HG02840 (cell line): ENCODE measurements around the gene EPB42.
"Not testable (repeated sequence)": the region's sequence is repeated elsewhere in the genome, so short reads cannot be mapped to it uniquely, and the experiment has no call there.

Source experiments
- ATAC-seq: cut with Tn5 transposase; IDR thresholded peaks from one replicate; pipeline ENCODE4 v1.9.1; 2021; ENCODE audit warnings: mild to moderate bottlenecking, moderate library complexity, moderate number of reproducible peaks; ENCODE audit not compliant: unreplicated experiment, low FRiP score

EPB42 gene

DNA sequence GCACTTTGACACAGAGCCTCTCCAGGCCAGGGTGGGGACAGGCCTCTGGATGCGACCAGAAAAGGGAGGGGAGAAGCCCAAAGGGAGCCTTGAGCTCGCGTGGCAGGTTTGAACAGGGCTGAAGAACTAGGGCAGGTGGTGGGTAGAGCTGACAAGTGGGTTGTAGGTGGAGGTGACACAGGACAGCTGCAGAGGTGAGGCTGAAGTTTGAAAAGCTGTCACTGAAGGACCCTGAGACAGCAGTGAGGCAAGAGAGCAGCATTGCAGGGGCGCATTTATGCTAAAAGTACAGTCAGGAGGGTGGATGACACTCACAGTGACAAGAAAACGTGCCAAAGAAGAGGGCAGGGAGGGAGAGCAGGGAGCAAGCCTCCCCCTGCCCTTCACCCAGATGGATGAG lies 21.8 kb upstream of the EPB42 start:
- no peak for ATAC-seq

- ATAC-seq = no peak
Observed at GRCh38 chr15:43241100-43241499, 20.3 kb upstream of the EPB42 start.

GRCh38 chr15:43239732-43240491 lies 19.1 kb upstream of the EPB42 start:
- no peak for ATAC-seq

GRCh38 chr15:43238671-43239131 lies 17.9 kb upstream of the EPB42 start:
- no peak for ATAC-seq

- no peak for ATAC-seq
Observed at GRCh38 chr15:43237842-43238470, 17.1 kb upstream of the EPB42 start.

DNA sequence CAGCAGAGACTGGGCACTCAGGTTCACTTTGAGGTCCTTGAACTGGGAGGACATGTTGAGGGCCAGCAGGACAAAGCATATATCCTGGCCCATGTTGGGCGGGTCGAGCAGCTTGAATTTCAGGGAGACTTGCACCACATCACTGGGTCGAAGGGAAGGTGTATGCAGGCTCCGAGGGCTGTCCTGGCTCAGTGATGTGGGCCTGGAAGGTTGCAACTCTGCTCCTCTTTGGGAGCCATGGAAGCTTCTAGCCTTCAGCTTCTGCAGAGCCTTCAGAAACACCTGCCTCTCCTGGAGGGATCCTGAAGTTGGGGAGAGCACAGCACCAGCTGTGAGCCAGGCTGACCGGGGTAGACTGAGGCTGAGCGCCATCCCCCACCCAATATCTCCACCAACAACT lies 14.7 kb upstream of the EPB42 start:
- ATAC-seq = no peak

- no peak for ATAC-seq
Observed at GRCh38 chr15:43232289-43232874, 11.6 kb upstream of the EPB42 start.

DNA sequence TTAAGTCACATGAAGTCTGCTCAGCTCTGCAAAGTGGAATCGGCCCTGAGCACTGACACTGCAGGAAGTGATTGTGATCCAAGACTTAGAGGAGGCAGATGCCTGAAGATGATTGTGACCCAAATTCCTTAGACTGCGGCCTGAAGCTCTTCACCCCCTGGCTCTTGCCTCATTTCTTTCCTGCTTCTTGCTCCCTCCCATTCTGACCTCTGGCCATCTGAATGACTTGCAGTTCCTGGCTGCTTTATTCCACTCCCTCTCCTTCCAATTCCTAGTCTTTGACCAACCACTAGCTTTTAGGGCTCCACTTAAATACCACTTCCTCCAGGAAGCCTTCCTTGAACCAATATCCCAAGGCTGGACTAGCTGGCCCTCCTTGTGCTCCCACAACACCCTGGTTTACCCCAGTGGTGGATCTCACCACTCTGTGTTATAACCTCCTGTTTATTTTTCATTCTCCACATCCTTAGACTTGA lies 9.9 kb upstream of the EPB42 start:
- ATAC-seq = no peak

DNA sequence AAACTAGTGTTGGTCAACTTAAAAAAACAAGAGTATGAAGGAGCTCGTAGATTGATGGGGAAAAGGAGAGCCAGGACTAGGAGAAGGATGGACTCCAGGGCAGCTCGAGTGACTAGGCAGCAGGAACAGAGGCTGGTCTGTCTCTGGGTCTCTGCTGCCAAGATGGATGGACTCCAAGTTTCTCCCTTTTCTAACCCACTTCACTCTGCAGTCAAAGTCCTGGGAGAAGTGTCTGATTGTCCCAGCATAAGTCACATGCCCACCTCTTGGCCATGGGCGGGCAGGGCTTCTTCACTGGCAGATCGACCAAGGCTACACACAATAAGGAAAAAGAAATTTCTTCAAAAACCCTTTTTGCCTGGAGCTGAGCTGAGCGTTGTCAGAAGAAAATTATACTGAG lies 9.2 kb upstream of the EPB42 start:
- ATAC-seq = no peak

GRCh38 chr15:43226436-43227305 lies 5.9 kb upstream of the EPB42 start:
- no peak for ATAC-seq

DNA sequence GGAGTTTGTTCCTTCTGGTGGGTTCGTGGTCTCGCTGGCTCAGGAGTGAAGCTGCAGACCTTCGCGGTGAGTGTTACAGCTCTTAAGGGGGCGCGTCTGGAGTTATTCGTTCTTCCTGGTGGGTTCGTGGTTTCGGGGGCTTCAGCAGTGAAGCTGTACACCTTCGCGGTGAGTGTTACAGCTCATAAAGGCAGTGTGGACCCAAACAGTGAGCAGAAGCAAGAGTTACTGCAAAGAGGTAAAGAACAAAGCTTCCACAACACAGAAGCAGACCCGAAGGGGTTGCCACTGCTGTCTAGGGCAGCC lies 5.1 kb upstream of the EPB42 start:
- not testable (repeated sequence) for ATAC-seq

GRCh38 chr15:43225201-43225949 lies 4.6 kb upstream of the EPB42 start:
- no peak for ATAC-seq

DNA sequence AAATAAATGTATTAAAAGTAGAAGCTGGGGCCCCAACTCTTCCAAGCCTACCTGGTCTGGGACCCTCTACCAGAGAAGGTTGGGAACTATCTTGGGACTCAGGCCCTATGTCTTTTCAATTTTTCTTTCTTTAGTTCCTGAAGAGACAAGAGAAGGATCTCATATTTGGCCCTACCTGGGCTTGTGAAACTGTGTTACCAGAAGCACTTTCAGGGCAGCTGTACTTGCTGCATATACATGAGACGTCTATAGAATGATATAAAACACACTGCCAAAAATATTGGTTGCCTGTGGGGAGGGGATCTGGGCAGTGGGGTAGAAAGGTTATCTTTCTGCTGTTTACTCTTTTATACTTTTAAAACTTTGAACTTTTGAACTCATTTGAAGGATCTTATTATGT lies 604 bp upstream of the EPB42 start:
- no peak for ATAC-seq

GRCh38 chr15:43219929-43220928 lies 589 bp downstream of the EPB42 start:
- no peak for ATAC-seq

DNA sequence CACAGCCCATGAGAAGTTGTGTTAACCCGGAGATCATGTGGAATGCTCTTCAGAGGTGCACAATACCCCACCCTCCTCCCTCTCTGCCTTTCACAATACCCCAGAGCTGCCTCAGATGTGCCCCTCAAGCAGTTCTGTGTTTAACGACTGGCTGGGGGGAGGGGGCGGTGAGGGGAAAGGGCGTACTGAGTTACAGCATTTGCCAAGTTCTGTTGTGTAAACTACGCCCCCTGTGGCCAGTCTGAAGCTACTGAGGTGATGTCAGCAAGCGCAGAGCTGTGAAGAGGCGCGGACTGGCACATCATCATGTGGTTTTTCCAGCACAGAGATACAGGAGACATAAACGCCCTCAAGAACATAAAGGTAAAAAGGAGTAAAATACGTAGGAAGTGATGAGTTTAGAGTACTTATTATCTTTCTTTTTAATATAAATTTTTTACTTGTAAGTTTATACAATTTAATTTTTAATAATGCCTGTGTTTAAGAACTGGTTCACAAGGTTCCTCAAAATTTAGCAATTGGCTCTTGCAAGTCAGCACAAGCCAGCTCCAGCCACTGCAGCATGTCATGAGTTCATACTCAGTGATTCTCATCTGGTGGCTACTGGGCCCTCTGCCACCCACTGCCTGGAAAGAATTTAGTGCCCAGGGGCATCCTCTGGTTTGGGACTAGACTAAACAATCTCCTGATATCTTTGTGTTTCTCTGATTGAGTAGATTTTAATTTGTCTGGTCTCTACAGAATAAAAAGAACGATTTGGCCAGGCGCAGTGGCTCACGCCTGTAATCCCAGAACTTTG lies 1.7 kb downstream of the EPB42 start:
- no peak for ATAC-seq

GRCh38 chr15:43215961-43216360 lies 4.9 kb downstream of the EPB42 start:
- no peak for ATAC-seq

DNA sequence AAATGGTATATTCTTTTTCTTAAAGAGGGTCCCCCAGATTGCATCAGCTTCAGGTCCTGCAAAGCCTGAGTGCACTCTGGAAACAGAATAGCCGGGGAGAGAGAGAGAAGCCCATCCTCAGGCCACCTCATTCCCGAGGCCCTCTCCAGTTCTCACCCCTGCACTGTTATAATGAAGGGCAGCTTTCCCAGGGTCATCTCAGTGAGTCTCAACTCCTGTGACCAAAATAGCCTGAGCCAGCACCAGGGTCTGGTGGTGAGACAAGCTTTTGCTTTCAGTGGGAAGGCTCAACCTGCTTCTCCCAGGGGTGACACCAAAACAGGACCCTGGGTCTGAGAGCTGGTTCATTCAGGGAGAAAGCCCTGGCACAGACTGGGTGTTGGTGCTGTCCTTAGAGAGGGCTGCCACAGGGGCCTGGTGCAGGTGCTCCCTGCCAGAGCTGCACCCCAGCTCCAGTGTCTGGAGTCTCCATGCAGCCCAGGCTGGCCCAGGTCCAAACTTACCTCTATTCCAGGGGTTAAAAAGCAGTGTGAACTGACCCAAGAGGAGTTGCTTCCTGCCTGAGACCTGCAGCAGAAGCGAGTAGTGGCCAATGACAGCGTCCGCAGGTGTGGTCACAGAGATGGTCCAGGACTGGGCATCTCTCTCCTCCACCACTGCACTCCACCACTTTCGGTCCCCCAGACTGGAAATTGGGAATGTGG lies 6.1 kb downstream of the EPB42 start:
- no peak for ATAC-seq

DNA sequence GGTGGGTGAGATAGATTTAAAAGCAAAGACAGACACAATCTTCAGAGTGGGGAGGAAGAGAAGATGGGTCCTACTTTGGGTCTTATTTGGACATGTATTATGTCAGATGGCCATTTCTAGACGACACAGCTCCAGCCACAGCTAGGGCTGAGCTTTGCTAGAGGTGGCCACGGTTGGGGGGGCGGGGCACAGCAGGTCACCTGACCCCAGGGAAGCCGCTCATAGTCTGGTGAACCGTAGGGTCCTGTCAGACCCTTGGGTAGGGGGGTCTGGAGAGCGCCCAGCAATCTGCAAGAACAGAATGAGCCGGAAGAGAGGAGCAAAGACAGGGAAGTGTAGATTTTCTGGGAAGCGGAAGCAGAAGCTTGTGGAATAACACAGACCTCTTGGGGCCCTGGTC lies 6.6 kb downstream of the EPB42 start:
- ATAC-seq = no peak
